HG03378 (cell line): ENCODE measurements around the gene ATF2.
"Not testable (repeated sequence)": the region's sequence is repeated elsewhere in the genome, so short reads cannot be mapped to it uniquely, and the experiment has no call there.

Source experiments
- ATAC-seq: cut with Tn5 transposase; IDR thresholded peaks from one replicate; pipeline ENCODE4 v1.9.1; 2021; ENCODE audit warnings: mild to moderate bottlenecking, moderate library complexity; ENCODE audit not compliant: unreplicated experiment

Gene ATF2

GRCh38 chr2:175107146-175107545 is 60.9 kb downstream of the ATF2 start:
- ATAC-seq: no peak

DNA sequence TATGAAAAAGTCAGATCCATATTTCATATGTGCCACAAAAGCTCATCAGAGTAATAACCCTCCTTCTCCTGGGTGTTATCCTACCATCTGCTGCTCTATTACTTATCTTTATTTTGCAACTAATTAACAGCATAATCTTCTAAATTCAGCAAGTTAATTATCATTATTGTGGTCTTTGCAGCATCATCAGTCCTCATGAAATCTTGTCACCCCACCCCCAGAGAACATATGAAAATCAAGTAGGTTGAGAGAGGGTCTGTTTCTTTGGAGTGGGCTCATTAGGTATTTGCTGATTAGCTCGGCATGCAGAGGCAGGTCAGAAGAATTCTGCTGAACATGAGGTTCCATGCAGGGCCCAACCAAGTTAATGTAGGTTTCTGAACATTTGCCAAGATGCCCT is 64.8 kb downstream of the ATF2 start:
- ATAC-seq: no peak

DNA sequence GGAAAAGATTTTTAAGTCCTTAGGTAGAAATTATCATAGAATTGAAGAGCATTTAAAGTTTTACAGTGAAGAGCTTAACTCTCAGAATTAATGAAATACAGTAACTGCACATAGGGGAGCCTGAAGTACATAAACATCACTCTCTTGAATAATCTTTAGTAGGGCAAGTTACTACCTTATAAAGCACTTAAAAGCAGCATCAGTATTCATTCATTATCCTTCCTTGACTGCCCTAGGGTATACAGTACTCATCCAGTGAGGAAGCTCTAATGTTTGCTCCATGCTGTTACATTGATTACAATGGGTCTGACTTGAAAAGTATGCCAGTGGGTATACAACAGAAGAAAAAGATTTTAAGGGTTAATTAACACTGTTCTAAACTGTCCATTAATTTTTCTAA is 66.5 kb downstream of the ATF2 start:
- ATAC-seq: no peak

GRCh38 chr2:175097297-175097696 is 70.7 kb downstream of the ATF2 start:
- ATAC-seq: no peak

DNA sequence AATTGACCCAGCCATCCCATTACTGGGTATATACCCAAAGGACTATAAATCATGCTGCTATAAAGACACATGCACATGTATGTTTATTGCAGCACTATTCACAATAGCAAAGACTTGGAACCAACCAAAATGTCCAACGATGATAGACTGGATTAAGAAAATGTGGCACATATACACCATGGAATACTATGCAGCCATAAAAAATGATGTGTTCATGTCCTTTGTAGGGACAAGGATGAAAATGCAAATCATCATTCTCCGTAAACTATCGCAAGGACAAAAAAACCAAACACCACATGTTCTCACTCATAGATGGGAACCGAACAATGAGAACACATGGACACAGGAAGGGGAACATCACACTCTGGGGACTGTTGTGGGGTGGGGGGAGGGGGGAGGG is 83.9 kb downstream of the ATF2 start:
- ATAC-seq: not testable (repeated sequence)

DNA sequence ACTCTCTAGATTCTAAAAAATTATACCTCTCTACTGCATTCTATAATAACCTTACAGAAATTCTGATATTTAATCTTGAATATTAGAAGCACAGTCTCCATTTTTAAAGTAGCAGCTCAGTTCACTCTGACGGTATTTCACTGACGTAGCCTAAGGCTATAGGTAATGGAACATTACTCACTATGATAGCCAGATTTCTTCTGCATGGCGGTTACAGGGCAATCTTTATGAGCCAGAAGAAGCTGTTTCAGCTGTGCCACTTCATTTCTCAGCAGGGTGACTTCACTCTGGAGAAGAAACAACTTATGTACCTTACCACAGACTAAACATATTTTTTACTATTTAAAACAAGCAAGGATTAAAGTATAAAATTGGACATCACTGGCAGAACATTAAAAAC is 87.5 kb downstream of the ATF2 start:
- no peak for ATAC-seq

- ATAC-seq: no peak
Observed at GRCh38 chr2:175076272-175076671, 91.7 kb downstream of the ATF2 start.

DNA sequence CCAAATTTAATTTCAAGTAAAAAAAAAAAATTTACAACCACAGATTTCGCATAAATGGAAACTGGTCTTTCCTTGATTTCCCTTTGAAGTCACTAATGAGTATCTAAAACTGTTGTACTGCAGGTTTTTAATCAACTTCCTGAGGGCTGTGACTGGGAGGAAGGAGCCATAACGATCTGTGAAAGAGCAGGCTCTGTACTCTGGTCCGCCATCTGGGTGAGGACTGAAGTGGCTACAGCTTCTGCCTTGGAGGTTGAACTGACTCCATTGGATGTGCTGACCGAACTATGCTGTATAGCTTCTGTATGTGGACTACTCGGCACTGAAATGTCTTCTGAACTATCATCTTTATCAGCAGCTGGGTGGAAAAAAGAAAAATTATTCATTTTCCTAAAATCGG is 93.5 kb downstream of the ATF2 start:
- ATAC-seq: no peak

DNA sequence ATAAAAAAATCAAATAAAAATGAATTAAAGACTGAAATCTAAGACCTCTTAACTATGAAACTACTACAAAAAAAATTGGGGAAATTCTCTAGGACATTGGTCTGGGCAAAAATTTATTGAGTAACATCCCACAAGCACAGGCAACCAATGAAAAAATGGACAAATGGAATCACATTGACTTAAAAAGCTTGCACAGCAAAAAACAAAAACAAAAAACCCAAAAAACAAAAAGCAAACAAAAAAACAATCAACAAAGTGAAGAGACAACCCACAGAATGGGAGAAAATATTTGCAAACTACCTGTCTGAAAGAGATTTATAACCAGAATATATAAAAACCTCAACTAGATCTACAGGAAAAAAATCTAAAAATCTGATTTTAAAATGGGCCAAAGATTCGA is 99.5 kb downstream of the ATF2 start:
- ATAC-seq: no peak

DNA sequence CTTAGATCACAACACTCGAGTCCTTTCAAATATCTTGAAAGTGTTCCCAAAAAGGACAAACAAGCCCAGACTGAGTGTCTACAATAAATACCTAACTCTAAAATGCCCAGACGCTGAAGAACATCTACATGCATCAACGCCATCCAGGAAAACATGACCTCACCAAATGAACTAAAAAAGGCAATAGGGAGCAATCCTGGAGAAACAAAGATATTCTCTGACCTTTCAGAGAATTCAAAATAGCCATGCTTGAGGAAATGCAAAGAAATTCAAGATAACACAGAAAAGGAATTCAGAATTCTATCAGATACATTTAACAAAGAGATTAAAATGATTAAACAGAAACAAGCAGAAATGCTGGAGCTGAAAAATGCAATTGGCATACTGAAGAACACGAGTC is 101.6 kb downstream of the ATF2 start:
- no peak for ATAC-seq

DNA sequence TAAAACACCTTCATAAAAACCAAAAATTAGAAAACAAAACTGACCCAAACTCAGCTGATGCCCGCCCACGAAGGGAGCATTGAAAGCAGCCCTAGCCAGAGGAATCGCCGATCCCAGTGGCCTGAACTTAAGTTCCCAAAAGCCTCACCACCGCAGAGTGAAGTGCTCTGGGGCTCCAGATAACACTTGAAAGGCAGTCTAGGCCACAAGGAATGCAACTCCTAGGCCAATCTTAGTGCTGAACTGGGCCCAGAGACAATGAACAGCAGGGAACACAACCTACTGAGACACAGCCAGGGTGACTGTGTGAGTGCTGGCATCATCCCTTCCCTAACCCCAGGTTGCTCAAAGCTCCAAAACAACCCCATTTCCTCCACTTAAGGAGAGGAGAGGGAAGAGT is 103.2 kb downstream of the ATF2 start:
- no peak for ATAC-seq

DNA sequence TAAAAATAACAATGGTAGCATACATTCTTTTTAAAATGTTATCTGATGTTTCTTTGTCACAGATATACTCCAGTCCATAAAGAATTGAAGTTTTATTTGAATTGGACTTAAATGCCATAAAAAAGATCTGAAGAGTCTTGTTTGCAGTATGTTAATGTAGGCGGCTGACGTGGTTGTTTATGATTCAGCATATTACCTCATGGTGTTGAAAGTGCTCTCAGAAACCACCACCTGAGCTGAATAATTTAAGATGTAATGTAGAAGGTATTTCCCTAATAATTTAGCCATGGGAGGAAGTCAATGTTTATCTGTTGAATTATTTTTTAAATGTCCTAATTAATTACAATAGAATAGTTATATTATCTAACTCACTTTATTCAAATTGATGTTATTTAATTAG is 104.3 kb downstream of the ATF2 start:
- no peak for ATAC-seq

DNA sequence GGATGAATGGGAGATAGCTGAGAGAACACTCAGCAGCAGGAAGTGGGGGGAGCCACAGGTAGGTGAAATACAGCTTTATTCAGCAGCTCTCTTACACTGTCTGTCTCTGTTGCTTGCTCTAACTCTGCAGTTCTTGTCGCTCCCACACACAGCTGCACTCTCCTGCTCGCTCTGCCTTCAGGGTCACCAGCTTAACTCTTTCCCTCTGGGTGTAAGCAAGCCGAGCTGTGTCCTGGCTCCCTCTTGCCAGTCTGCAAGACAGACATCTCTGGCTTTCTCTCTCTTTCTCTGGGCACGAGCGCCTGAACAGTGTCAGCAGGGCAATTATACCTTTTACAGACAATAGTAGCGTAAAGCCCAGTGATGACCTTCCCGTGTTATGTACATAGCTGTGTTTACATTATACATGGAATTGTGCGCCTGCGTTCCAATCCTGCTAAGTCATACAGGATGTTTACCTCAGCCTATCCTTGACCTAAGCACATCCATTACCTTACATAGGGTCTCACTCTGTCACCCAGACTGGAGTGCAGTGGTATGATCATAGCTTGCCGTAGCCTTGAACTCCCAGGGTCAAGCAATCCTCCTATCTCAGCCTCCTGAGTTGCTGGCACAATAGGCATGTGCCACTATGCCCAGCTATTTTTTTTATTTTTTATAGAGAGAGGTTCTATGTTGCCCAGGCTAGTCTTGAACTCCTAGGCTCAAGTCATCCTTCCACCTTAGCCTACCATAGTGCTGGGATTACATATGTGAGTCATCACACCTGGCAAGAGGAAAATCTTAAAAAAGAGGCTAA is 105.0 kb downstream of the ATF2 start:
- no peak for ATAC-seq

GRCh38 chr2:175057078-175057685 is 110.8 kb downstream of the ATF2 start:
- no peak for ATAC-seq

GRCh38 chr2:175055993-175056392 is 112.0 kb downstream of the ATF2 start:
- no peak for ATAC-seq

DNA sequence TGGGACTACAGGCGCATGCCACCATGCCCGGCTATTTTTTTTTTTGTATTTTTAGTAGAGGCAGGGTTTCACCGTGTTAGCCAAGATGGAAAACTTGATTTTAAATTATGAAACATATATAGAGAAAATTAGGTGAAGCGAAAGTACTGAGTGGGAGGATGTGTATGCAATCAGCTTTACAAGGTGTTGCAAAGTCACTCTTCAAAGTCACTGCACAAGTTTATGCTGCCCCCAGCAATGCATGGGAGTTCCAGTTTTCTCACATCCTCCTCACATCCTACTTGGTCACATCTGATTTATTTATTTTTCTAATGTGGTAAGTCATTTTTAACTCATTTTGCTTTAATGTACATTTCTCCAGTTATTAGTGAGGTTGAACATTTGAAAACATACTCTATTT is 113.7 kb downstream of the ATF2 start:
- ATAC-seq: no peak

DNA sequence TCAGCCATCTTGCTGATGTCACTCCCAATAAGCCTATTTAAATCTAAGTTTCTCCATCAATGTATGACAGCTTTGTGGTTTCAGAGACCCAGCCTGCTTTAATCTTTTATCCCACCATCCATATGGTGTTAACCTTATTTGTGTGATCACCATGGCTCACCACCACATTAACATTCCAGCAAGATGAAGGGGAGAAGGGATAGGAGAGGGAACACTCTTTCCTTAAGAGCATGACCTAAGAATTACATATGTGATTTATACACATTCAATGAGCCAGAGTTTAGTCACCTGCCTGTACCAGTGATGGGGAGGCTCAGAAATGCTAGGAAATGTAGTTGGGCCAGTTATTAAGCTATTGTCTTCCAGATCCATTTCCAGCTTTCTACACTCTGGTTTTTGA is 118.3 kb downstream of the ATF2 start:
- no peak for ATAC-seq

DNA sequence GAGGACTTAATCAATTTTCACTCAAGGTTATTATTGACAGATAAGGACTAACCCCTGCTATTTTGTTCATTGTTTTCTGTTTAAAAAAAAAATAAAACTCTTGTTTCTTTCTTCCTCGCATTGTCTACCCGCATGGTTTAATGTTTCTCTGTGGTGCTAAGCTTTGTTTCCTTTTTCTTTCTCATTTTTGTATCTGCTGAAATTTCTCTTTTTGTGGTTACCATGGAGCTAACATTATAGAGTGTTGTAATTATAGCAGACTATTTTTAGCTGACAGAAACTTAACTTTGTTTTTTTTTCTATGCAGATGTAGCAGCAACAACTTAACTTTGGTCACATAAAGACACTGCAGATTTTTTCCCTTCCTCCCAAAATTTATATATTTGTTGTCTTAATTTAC is 119.7 kb downstream of the ATF2 start:
- no peak for ATAC-seq

DNA sequence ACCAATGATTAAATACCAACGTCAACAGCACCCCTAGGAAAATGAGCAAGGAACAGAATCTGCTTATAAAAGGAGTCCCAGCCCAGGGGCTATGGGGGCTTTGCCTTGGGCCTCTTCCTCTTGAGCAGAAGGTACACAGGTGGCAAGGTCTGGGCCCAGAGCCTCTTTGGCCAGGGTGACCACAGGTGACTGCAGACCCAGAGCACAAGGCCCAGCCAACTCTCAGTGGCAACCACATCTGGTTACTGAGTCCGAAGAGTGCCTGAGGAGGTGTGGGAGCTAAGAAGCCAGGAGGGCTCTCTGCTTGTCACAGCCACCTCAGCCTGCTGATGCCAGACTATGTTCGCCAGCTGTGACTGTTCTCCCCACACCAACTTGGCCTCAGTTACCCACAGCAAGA is 128.5 kb downstream of the ATF2 start:
- ATAC-seq: no peak

DNA sequence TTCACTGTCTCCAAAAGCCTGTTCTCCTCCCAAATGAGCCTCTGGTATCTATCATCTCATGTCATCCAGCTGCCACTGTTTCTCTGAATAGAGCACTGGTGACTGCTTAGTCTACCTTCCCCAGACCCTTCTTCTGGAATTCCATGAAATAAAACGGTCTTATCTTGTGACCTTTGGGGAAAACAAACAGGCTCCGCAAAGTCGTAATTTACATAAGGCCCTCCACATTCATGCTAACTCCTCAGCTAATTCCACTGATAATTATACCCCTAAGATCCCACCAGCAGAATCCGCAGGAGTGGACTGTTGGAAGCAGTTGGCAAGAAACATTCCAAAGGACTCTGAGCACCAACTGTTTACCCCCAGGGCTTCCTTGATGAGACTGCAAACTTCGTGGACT is 129.0 kb downstream of the ATF2 start:
- ATAC-seq: no peak

- ATAC-seq: no peak
Observed at GRCh38 chr2:175037941-175038340, 130.1 kb downstream of the ATF2 start.

DNA sequence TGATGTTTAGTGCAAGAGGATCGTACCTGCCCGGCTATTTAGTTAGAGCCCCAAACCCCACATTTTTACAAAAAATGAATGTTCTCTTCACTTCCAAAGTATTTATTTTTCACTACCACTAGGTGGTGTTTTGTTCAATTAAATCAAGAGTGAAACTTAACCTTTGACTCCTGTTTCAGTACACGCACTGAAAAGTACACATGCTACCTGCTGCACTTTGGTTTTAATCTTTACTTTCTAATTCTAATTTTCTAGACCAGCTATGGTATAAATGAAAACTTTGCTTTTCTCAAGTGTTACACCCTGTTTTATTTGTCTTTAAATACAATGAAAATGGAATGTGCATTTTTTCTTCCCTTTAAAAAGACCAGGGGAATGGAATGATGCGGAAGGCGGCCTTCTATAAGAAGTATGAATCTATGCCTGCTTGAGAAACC is 131.4 kb downstream of the ATF2 start:
- no peak for ATAC-seq

- ATAC-seq: no peak
Observed at GRCh38 chr2:175035806-175036205, 132.2 kb downstream of the ATF2 start.
